ENCODE measurements around the gene ADAMTSL1. TPM values are rescaled to one million over a fixed set of nuclear protein-coding genes. Genes with fewer than 3 reads are reported as not detected.

Gene ADAMTSL1
- total RNA-seq, 1 experiment from 2014 or later, result not detected

DNA sequence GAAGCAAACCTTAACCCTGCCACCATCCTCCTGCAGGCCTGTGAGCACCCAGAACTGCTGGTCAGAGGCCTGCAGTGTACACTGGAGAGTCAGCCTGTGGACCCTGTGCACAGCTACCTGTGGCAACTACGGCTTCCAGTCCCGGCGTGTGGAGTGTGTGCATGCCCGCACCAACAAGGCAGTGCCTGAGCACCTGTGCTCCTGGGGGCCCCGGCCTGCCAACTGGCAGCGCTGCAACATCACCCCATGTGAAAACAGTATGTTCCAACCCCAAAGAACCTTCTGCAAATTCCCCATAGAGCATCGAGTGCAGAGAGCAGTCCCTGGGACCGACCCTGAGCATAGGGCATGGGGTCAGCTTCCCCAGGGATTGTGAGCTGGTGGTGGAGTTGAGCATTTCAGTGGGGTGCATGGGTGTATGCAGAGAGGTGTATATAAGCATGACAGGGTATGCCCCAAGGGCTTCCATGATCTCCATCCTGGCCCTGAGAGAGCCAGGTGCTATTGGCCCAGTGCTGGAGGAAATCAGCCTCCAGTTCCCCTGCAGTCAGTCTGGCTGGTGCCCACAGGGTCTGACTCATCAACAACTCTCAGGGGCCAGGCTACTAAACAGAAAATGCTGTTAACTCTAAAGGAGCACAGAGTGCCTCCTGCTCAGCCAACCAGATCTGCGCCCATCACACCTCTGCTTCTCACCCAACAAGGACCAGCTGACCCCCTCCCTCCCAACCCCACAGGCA, 432.9 kb downstream of the ADAMTSL1 start (continued):
- TF ChIP-seq, protein P1, sequence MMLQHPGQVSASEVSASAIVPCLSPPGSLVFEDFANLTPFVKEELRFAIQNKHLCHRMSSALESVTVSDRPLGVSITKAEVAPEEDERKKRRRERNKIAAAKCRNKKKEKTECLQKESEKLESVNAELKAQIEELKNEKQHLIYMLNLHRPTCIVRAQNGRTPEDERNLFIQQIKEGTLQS (IDR thresholded peaks at IDR 0.05), result no peak
- TF ChIP-seq ZNF274 (IDR thresholded peaks at IDR 0.05; ENCODE audit: low read depth, low read length), result no peak
- TF ChIP-seq, protein P2, sequence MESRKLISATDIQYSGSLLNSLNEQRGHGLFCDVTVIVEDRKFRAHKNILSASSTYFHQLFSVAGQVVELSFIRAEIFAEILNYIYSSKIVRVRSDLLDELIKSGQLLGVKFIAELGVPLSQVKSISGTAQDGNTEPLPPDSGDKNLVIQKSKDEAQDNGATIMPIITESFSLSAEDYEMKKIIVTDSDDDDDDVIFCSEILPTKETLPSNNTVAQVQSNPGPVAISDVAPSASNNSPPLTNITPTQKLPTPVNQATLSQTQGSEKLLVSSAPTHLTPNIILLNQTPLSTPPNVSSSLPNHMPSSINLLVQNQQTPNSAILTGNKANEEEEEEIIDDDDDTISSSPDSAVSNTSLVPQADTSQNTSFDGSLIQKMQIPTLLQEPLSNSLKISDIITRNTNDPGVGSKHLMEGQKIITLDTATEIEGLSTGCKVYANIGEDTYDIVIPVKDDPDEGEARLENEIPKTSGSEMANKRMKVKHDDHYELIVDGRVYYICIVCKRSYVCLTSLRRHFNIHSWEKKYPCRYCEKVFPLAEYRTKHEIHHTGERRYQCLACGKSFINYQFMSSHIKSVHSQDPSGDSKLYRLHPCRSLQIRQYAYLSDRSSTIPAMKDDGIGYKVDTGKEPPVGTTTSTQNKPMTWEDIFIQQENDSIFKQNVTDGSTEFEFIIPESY (IDR thresholded peaks at IDR 0.05; ENCODE audit: extremely low read depth, insufficient replicate concordance, low read length), result no peak

DNA sequence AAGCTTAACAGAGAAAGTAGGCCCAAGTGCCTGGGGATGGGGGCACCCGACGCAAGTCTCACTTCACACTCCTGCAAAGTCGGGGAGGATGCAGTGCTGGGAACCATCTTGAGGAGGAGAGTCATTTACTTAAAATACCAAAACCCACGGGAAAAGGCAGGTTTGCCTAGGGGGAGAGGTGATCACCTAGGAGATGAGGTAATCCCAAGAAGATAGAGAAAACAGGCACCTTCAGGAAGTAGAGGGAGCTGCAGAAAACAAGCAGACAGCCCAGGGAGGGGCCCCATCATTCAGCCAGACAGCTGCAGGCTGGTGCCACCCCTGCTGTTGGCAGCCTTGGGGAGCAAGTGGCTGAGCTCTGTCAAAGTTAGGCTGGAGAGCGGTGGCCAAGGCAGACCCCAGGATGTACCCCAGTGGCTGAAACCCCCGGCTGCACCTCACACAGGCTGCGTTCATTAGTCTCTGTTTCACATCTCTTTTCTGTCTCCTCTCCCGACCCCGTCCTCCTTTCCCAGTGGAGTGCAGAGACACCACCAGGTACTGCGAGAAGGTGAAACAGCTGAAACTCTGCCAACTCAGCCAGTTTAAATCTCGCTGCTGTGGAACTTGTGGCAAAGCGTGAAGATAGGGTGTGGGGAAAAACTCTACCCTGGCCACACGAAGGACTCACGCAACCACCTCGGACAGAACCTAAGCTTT, 434.1 kb downstream of the ADAMTSL1 start:
- ATAC-seq (no peak), DNase-seq (ENCODE audit: low read depth, low spot score) (no peak)
- Histone ChIP-seq H3K4me1 (ENCODE audit: control insufficient read depth in 1 of 2, insufficient read depth in 2 of 2, low read length in 2 of 2) (no peaks in the 10 kb centered on the region), H3K79me2 (ENCODE audit: insufficient read depth, low read length) (no peaks in the 10 kb centered on the region), H3K4me2 (ENCODE audit: low read length) (no peak overlapping the region), H2AFZ (ENCODE audit: low read depth, low read length, poor library complexity, severe bottlenecking) (no peak overlapping the region), H3K27ac (ENCODE audit: low read depth, low read length) (no peak overlapping the region), H3K27me3 (ENCODE audit: insufficient read depth, low read length) (peaks cover 24% of the 10 kb centered on the region), H3K9me2 (ENCODE audit: insufficient read depth) (no peaks in the 10 kb centered on the region), H3K36me3 (ENCODE audit: control insufficient read depth in 1 of 2, insufficient read depth in 2 of 2, low read length in 2 of 2) (no peaks in the 10 kb centered on the region), H4K20me1 (ENCODE audit: insufficient read depth) (no peaks in the 10 kb centered on the region), H3K9ac (ENCODE audit: low read length) (no peak overlapping the region), H3K9me3 (ENCODE audit: control insufficient read depth in 1 of 2, insufficient read depth in 1 of 2, low read depth in 1 of 2, low read length in 2 of 2) (no peaks in the 10 kb centered on the region), H3K4me3 (replicated peaks in 1 of 2; ENCODE audit: low read depth in 1 of 2, low read length in 2 of 2) (no peak overlapping the region)
- TF ChIP-seq EZH2phosphoT487 (IDR thresholded peaks at IDR 0.05; ENCODE audit: borderline replicate concordance) (no peak), JUND (IDR thresholded peaks at IDR 0.05) (no peak), ZNF274 (IDR thresholded peaks at IDR 0.05; ENCODE audit: low read depth, low read length) (no peak), ELF1 (IDR thresholded peaks at IDR 0.05; ENCODE audit: borderline replicate concordance, low read depth) (no peak), EZH2 (IDR thresholded peaks at IDR 0.05) (no peak), TCF7L2 (IDR thresholded peaks at IDR 0.05; ENCODE audit: borderline replicate concordance, extremely low read depth, insufficient read depth, insufficient read length) (no peak), CEBPB (IDR thresholded peaks at IDR 0.05; ENCODE audit: low read depth) (no peak), FOSL1 (IDR thresholded peaks at IDR 0.05; ENCODE audit: low read depth) (no peak), ZFX (IDR thresholded peaks at IDR 0.05) (no peak), RAD21 (IDR thresholded peaks at IDR 0.05; ENCODE audit: low read depth) (no peak)
- TF ChIP-seq, protein P1 (IDR thresholded peaks at IDR 0.05), result no peak
- BruUV-seq (replicated peaks), result no TSS peak
- ChIA-PET CTCF (no interaction called here), RAD21 (ENCODE audit: low non-redundant PET in 1 of 2, low total read pairs in 2 of 2, uncharacterized antibody in 2 of 2, unreplicated experiment in 2 of 2) (no interaction called here), POLR2A (no interaction called here)
- intact Hi-C loops (cut with micrococcal nuclease), result no loop called here
